GM21447 (cell line): ENCODE data around the gene ZBED4.
A peak's percentile ranks its signal among the peaks of the same experiment; 100 is the strongest.

ENCODE experiments used
- ATAC-seq: cut with Tn5 transposase; IDR thresholded peaks from one replicate; pipeline ENCODE4 v1.9.1; 2021; ENCODE audit not compliant: unreplicated experiment

The ZBED4 gene

DNA sequence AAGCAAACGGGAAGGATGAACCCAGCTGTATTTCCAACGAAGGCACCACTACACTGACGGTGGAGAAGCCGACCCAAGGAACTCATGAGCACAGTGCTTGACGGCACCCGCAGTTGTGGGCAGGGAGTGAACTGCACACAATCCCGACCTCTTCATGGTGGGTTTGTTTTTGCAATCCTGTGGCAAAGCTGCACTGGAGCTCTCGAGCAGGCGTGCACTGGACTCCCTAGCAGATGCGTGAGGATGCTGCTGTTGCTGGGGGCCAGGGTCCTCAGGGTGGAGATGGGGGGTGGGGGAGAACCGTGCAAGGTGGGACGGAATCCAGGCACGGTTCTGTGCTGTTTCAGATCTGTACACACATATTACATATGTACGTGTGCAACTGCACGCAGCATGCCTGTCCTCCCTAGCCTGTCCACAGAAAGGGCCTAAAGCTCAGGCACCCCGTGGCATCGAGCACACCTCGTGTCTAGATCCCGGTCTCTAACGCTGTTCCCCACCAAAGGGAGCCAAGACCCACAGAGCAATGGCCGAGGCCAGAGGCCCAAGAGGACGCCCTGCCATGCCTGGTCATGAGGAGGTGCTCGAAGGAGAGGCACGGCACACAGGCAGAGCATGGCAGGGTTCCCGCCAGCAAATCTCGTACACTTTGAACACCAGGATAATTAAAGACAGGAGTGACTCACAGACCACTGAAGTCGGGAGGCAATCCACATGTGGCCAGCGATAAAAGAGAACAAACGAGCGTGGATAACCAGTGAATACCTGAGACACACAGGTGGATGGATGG is 47.0 kb downstream of the ZBED4 start:
- ATAC-seq = no peak

DNA sequence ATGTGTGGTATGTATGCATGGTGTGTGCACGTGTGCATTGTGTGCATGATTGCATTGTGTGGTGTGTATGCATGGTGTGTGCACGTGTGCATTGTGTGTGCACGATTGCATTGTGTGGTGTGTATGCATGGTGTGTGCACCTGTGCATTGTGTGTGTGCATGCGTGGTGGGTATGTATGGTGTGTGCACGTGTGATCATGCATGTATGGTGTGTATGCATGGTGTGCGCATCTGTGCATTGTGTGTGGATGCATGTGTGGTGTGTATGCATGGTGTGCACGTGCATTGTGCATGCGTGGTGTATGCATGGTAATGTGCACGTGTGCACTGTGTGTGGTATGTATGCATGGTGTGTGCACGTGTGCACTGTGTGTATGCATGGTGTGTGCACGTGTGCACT is 47.8 kb downstream of the ZBED4 start:
- ATAC-seq = no peak

DNA sequence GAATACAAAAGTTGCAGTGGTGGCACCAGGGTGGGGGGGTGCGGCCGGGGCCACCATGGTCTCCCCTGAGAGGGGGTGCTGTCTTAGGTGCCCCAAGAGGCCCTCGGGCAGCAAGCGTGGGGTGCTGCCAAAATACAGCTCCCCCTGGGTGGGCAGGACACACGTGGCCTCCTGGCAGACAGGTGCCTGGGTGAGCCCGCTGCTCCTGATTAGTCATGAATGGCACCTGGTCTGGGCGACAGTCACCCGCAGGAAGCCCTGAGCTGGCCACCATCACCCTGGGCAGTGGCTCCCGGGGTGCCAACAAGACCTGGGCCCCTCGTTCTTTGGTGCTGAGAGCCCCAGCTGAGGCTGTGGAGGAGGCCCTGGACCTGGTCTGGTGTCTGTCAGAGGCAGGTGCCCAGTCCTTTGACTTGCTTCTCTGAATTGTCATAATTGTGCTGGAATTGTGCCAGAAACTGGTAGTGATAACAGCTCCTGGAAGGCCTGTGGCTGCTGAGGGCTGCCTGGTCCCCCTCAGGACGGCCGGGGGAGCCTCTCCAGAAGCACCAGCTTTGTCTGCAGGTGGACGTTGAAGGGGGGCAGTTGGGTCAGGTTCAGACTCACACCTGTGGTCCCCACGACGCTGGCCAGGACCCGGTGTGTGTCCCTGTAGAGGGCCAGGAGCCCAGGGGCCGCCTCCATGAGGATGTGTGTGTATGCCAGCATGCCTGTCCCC is 49.8 kb downstream of the ZBED4 start:
- ATAC-seq = no peak

DNA sequence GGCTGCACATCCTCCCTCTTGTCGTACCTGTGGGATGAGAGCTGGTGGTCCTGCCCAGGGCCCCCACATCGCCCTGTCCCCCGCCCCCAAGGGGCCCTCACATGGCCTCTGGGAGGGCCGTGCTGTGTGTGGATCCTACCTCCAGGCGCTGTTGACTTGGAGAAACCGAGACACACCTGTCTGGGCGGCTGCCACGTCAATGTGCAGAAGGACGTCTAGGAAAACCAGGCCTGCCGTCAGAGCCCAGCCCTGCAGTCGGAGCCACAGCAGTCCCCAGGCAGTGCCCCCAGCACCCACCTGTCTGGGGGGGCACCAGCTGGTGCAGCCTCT is 50.4 kb downstream of the ZBED4 start:
- ATAC-seq = no peak

DNA sequence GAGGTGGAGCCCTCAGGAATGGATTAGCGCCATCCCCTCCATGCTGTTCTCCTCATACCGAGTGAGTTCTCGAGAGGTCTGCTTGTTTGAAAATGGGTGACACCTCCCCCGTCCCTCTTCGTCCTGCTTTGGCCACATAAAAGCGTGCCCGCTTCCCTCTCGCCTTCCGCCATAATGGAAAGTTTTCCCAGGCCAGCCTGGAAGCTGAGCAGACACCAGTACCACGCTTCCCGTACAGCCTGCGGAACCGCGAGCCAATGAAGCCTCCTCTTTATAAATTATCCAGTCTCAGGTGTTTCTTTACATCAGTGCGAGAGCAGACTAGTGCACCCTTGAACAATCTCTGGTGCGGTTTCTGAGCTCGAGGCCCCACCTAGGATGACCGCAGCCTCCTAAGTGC is 51.8 kb downstream of the ZBED4 start:
- no peak for ATAC-seq

DNA sequence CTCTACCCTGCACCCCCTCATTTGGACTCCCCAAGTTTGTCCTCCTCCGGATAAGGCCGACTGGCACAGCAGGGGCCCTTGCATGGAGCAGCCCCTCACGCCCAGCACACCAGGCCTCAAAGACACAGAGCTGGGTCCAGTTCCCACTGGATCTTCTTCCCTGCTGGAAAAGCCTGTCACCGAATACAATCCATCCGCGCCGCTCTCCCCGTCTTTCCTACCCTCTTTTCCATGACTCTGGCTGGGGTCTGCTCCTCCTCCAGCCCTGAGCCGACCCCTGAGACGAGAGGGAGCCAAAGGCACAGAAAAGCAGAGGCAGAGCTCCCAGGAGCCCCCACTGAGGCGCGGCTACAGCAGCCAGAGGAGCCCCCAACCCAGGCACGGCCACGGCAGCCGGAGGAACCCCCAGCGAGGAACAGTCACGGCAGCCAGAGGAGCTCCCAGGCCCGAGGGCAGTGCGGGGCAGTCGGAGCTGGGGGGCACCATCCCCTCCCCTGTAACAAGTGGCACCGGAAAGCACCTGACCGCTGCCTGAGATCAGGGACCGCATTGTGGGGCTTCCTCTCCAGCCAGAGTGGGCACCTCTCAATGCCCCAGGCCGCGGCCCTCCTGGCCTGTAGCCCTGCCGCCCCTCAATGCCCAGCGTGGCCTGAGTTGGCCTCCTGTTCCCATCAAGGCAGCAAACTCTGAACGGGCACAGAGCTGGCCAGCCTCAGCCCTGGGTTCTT is 52.6 kb downstream of the ZBED4 start:
- ATAC-seq = no peak

DNA sequence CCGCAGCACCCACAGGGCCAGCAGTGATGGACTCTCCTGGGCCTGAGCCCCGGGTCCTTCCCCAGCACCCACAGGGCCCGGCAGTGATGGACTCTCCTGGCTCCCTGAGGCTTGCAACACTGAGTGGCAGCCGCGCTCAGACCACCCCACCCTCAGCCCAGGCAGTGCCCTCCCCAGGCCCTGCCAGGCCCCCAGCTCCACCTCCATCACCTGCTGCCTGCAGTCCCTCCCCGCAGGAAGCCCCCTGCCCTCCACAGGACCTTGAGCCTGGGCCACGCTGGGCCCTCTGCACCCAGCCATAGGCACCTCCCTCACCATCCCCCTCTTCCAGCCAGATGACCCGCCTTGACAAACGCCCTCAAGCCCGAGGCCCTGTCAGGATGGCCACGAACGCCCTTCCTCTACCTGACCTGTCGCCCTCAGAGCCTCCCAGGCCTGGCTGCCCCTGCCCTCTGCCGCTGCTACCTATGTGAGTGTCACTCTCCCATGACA is 53.2 kb downstream of the ZBED4 start:
- ATAC-seq = no peak

DNA sequence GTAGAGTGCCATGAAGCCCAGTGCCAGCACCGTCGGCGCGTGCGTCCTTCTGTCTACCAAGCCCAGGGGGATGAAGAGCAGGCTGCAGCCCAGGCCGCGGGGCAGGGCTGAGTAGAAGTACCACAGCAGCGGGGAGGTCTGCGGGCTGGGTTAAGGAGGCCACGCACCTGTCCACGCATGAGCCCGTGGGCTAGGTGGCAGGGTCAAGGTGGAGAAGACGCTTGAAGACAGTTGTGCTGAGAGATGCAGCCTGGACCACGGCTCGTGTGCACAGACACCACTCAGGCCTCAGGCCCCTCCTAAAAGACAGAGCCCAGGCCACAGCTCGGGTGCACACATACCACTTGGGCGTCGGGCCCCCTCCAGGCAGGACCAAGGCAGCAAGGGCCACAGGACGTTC is 54.2 kb downstream of the ZBED4 start:
- ATAC-seq = no peak

DNA sequence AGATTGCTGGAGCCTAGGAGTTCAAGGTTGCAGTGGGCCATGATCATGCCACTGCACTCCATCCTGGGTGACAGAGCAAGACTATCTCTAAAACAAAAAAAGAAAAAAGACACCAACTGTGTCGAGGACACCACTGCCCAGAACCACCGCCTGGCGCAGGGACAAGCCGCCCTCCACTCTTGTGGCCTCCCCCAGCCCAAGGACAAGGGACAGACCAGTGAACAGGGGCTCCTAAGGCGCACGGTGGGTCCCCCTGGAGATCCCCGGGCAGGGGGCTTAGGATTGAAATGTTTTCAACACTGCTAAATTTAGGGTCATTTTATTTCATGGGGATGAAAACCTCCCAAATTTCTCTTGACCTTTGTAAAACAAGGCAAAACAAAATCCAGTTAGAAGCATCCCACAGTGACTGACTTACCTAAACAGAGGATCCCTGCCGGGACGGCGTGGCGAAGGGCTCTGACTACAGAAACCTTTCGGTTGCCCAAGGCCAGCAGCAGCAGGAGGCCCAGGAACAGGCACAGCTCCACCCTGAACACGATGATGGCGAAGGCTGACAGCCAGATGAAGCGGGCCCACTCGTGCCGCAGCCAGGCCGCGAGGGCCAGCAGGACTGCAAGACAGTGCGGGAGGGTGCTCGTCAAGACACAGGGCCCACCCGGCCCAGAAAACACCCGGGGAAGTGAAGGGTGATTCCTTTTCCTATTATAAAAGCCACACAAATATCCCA is 56.0 kb downstream of the ZBED4 start:
- no peak for ATAC-seq

DNA sequence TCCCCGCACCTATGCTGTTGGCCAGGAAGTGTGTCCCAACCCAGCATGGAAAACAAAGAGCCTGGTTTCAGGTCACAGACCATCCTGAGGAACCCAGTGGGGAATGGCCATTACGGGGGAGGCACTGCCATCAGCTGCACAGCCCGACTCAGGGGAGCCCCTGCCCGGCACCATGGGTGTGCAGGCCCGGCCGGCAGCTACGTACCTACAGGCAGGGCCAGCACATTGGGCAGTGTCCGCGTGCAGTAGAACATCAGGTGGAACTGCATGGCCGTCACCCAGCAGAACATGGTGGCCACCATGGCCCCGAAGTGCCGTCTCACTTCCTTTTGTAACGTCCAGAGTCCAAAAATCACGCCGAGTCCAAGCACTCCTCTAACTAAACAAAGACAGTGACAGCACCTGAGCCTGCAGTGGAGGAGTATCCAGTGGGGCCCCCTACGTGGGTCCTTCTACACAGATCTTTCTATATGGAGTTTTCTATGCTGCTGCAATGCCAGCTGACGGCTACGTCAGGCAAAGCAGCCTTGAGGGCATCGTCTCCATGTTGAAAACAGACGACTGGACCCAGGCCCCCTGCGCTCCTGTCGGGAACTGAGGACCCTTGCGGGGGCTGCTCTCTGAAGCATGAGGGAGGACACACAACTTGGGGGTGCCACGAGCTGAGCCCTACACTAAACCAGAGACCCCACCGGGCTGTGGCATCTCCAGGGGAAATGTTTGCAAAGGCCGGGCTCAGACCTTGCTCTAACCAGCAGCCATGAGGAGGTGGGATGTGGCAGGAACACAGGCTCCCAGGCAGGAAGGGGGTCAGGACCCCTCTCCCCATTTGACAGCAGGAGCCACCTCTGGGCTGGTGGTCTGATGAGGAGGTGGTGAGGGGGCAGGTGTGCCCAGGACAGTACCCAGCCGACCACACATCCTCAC is 56.8 kb downstream of the ZBED4 start:
- no peak for ATAC-seq

DNA sequence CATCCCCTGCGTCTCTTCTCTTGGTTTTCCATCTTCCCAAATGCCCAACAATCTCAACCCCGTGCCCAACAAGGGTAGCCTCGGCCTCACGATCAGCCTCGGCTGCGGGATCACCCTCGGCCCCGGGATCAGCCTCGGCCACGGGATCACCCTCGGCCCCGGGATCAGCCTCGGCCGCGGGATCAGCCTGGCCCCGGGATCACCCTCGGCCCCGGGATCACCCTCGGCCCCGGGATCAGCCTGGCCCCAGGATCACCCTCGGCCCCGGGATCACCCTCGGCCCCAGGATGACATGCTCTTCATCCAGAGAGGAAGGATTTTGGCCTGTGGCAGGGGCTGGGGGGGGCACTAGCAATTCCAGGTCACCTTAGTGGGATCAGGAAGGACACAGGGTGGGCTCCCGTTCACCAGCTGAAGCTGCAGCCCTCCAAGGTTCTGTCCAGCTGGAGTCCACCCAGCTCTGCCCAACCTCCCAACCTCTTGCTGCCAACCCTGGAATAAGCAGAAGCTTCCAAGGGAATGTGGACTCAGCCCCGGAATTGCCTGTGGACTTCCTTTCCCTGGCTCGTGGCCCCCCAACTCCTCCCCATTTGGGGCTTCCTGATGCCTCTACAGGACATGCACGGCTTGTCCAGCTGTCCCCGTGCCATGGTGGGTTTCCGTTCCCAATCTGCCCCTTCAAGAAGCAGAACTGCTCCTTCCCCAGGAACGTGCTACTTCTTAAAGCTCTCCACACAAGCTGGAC is 58.4 kb downstream of the ZBED4 start:
- ATAC-seq = no peak

DNA sequence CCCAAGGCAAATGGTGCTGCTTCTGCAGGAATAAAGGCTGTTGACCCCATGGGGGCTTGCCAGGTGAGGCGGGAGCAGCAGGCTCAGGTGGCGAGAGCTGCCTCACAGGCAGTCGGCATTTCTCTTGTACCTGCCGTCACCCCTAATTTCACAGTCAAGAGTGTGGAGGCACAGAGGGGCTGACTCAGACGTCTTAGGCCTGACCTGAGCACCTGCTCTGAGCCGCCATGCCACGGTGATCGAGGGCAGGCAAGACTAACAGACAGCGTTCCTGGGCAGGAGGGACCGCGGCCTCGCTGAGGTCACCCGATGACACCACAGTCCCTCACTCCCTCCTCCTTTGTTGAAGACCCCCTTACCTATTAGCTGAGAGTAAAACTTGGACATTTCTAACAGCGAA is 59.4 kb downstream of the ZBED4 start:
- no peak for ATAC-seq

DNA sequence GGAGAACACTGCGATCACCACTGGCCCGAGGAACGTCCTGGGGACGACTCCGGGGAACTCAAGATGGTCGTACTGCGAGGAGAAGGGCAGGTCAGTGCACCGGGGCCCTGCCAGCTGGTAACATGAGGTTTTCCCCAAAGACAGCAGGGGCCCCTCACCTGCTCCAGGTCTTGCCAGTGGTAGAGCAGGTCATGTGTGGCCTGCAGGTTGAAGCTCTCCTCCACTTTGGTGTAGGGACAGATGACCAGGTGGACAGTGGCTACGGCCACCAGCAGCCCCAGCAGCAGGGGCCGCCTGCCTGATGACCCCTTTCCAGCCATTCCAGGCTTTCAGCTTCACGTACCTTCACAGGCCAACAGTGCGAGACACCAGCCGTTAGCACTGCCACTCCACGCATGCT is 59.8 kb downstream of the ZBED4 start:
- ATAC-seq = no peak

DNA sequence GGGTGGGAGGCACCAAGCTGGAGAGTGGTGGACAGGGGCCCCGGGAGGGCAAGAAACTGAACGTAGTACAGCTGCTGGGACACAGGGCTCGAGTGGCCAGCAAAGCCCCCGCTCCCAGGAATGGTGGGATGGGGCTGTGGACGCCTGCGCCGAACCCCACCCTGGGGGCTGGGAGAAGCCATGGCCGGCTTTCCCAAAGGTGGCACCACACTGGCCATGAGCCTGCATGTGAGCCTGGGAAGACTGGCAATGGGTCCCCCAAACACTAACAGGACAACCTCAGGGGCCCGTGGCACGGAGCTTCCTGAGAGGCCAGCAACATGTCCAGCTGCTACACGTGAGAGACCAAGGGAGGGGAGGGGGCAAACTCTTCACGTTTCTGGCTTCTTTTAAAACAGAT is 60.6 kb downstream of the ZBED4 start:
- ATAC-seq = no peak

DNA sequence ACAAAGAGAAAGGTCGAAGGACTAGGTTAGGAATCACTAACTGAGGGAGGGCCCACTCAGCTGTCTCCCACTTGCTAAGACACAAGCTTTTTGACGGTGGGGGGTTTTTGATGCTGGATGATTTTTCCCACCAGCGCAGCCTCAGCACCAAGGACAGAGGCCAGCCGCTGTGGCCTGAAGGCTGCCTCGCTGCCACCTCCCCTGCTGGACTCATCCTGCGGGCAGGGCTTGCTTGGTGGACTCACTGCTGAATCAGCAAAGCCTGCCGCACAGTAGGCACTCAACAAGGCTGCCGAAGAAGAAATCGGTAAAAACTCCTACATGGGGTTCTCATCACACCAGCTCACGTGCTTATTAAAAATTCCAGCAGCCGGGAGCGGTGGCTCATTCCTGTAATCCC is 62.0 kb downstream of the ZBED4 start:
- ATAC-seq = no peak

DNA sequence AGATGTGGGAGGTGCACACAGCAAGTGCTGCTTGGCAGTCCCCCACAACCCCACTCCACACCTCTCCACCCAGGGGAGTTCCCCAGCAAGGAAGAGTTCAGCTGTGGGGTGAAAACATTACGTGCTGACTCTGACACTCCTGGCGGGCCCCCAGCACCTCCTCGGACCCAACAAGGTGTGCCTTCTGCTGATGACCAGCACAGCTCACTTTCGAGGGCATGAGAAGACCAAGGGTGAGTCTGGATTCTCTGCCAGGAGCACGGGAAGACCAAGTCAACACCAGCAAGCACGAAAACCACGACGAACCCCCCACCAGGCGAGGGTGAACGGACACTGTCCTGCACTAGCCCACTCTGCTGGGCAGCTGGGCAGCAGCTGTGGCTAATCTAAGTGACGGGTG is 63.2 kb downstream of the ZBED4 start:
- ATAC-seq = no peak

DNA sequence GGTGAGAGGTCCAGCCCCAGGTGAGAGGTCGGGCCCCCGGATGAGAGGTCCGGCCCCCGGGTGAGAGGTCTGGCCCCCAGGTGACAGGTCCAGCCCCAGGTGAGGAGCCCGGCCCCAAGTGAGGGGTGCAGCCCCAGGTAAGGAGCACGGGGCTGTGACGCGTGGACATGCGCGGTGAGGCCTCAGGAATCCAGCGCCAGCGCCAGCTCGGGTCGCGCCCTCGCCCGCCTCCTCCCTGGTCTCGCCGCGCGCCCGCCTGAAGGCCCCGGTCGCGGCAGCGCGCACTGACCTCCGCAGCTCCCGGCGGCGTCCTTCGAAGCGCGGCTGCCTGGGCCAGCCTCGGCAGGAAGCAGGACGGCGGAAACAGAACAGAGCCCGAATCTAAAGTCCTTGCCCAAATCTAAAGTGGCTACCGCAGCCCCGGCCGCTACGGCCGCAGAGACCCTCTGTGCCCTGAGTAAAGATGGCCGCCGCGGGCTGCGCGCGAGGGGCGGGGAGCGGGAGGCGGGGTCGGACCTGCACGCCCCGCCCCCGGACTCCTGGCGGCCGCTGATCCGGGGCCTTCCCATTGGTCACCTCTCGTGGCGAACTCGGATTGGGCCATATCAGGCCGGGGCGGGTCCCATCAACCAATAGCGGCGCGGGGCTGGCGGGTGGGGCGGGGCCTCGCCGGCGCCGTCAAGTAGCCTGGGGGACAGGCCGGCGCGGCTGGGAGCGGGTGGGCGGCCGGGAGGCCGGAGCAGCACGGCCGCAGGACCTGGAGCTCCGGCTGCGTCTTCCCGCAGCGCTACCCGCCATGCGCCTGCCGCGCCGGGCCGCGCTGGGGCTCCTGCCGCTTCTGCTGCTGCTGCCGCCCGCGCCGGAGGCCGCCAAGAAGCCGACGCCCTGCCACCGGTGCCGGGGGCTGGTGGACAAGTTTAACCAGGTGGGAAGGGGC is 64.6 kb downstream of the ZBED4 start, which contains the start of the genes ALG12 and CRELD2:
Gene ALG12 (minus strand): TSS at position 465 of the 937 bp plus-strand sequence. CDS start 4,673 bp downstream, outside the sequence.
Gene CRELD2 (plus strand): TSS at position 661 of the 937 bp plus-strand sequence. CDS start 136 bp downstream, at position 797.
- ATAC-seq = peak; percentile 90
